Activated T-cell treated with anti-CD3 and anti-CD28 coated beads, Interleukin-2, amount 50 U/mL, for 4 hours (primary cell): Measurements from ENCODE around the gene TSHZ3. TPM values are rescaled to one million over a fixed set of nuclear protein-coding genes. Genes with fewer than 3 reads are reported as not detected.

Source experiments
- ATAC-seq, 2 donors: fragments of 200-7000 bp; cut with Tn5 transposase; one replicate each; pipeline ENCODE4 v1.10.0; 2021
- DNase-seq: peaks from one replicate; pipeline ENCODE4 v3.0.0-alpha.2; 2020
- H3K27me3 Mint-ChIP-seq: one replicate; pipeline ENCODE4 v1.8.0; 2021; ENCODE audit warnings: low read depth, mixed read lengths
- H3K36me3 Mint-ChIP-seq: one replicate; pipeline ENCODE4 v1.8.0; 2022; ENCODE audit warnings: mixed read lengths; ENCODE audit not compliant: insufficient read depth
- H3K4me1 Mint-ChIP-seq: one replicate; pipeline ENCODE4 v1.8.0; 2021; ENCODE audit warnings: low read depth, mixed read lengths
- H3K4me3 Mint-ChIP-seq: one replicate; pipeline ENCODE4 v1.8.0; 2021; ENCODE audit warnings: mild to moderate bottlenecking, moderate library complexity, mixed read lengths
- H3K9me3 Mint-ChIP-seq: one replicate; pipeline ENCODE4 v1.8.0; 2021; ENCODE audit warnings: mixed read lengths
- total RNA-seq, 3 donors: library from RNA; stranded (reverse); gene quantifications; one replicate each; pipeline ENCODE4 v1.2.1, GENCODE V29; 2021

The TSHZ3 gene
- total RNA-seq, 3 donors from 2014 or later: 0.25 to 0.95 (median 0.63) TPM

DNA sequence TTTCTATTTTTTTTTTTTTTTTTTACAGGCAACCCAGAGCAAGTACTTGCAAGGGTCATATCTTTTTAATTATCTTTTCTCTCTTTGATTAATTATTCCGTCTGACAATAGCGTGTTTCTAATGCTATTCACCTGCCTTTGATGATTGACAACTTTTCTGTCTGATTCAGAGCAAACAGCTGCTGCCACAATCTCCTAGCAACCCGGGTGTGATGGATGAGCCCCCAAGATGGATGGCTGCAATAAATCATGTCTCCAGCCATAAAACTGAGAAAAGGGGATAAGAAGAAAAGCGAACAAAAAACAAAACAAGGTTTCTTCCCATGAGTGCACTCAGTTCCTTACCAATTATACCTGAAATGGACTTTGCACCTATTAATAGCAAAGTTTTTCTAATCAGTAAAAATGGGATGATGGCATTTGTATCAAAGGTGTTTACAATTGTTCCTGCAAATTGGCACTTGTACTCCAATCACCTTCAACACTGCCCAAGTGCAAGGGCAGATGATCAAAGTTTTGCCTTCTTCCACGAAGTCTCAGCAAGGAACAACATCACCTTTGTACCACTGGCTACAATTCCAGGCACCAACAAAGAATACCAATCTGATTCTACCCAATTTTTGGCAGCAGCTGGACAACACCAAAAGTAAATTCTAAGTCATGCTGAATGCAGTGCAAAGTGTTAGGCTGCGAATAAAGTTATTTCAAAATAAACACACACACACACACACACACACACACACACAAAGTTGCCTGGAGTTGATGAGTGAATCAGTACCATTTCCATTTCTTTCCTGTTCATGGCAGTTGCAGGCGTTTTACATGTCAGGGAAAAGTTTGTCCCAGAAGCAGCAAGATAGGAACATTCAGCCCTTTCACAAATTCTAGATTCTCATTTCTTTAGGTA is 12.0 kb downstream of the TSHZ3 start:
- ATAC-seq: no peak
- H3K4me1 Mint-ChIP-seq: peaks cover 29% of the 10 kb centered on the region
- H3K9me3 Mint-ChIP-seq: no peaks in the 10 kb centered on the region
- H3K4me3 Mint-ChIP-seq: no peak overlapping the region
- peaks cover 2% of the 10 kb centered on the region for H3K36me3 Mint-ChIP-seq
- DNase-seq: no peak
- H3K27me3 Mint-ChIP-seq: peaks cover 2% of the 10 kb centered on the region

DNA sequence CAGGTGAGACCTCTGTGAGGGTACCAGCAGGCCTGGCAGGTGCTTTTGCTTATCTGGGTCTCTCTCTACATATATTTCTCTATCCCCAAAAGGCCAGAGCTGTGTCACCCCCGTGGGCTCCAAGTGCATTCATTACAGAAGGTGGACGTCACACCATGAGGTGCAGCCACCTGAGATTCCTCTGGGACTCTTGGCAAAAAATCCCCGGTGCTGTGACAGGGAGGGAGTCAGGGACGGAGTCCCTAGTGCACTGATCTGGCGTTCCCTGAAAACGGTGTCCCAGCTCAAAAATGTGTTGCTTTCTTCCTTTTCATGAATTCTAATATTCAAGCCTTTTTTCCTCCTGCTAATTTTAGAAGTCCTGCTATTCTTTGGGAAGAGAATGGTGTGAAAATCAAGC is 13.5 kb downstream of the TSHZ3 start:
- Mint-ChIP-seq H3K9me3 (no peaks in the 10 kb centered on the region), H3K4me1 (peaks cover 20% of the 10 kb centered on the region), H3K36me3 (peaks cover 2% of the 10 kb centered on the region), H3K27me3 (peaks cover 2% of the 10 kb centered on the region), H3K4me3 (no peak overlapping the region)
- ATAC-seq (no peak), DNase-seq (no peak)

DNA sequence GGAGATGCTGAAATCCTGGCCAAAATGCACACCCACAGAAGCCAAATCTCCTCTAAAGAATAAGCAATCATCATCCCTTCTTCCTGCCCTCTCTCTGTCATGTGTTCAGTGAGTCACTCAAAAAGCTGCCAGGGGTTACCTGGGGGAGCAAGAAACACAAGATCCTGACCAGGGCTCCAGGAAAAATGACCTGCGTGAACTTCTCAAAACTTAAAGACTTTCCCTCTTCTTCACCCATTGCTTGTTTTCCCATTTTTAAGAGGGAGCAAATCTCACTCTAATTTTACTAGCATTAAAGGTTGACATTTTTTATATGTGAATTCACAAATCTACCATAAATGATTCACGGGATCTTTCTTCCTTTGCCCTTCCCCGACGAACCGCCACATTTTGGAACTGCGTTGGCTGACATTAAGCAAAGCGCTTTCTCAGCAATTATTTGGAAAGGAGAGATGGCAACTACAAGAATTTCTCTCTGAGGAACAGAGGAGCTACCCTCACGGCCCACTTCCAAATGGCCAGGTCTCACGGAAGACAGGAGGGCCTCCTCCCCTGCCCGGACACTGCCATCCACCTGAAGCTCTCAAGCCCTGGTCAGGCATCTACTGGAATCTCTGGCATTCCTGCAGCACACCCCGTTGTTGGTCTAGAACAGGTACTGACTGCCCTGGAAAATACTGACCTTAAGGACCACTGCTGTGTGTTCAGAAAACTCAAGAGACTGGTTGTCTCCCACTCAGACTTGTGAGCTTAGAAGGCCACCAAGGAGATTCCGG is 14.2 kb downstream of the TSHZ3 start:
- H3K27me3 Mint-ChIP-seq: peaks cover 2% of the 10 kb centered on the region
- no peak for DNase-seq
- H3K4me1 Mint-ChIP-seq: peaks cover 14% of the 10 kb centered on the region
- no peak for ATAC-seq
- H3K36me3 Mint-ChIP-seq: peaks cover 2% of the 10 kb centered on the region
- H3K9me3 Mint-ChIP-seq: no peaks in the 10 kb centered on the region
- no peak overlapping the region for H3K4me3 Mint-ChIP-seq

DNA sequence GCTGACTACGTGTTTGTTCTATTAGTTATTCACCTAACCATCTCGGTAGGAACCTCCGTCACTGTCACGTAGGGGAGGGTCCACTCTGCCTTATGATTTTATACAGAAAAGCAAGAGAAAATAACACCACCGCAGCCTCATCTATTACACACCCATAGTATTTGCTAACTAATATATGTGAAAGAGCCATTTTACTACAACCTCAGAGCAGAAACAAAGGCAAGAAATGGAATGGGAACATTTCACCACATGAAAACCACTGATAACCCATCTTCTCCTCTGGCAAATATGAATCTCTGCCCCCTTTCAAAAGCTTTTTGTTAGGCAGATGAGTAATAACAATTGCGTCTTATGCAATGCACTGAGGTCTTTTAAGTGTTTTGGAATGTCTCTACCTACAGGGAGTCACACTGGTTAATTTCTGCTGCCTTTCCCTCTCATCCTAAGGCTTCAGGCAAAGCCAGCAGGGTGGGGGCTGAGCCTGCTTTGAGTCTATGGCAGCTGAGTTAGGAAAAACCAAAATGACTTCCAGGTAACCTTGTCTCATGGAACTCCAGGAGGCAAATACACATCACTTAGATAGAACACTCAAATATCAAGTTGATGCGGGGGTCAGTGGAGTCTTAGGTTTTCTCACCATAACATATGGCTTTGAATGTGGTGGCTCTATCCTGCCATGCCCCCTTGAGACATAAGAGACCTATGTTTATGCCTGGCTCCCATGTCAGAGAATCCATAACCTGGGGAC is 15.0 kb downstream of the TSHZ3 start:
- Mint-ChIP-seq H3K4me1 (peaks cover 7% of the 10 kb centered on the region), H3K36me3 (peaks cover 2% of the 10 kb centered on the region), H3K9me3 (no peaks in the 10 kb centered on the region), H3K27me3 (peaks cover 2% of the 10 kb centered on the region), H3K4me3 (no peak overlapping the region)
- DNase-seq (no peak), ATAC-seq (no peak)

DNA sequence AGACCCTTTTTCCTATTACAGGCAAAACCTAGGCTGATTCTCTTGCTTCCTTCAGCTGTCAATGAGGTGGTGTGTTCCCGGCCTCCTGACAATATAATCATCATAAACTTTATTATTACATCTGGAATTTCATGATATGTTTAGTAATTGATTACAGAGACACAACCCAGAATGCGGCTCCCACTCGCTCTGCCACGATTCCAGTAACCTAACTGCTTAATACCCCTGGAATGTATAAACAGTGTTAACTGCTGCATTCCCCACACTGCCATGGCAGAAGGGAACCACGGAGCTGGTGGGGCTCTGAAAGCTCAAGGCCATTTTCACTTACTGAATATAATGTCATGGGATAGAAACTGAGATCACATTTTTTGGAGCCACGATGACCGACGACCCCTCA is 17.1 kb downstream of the TSHZ3 start:
- Mint-ChIP-seq H3K9me3 (no peaks in the 10 kb centered on the region), H3K4me1 (peaks cover 2% of the 10 kb centered on the region), H3K36me3 (peaks cover 2% of the 10 kb centered on the region), H3K27me3 (peaks cover 2% of the 10 kb centered on the region), H3K4me3 (no peak overlapping the region)
- no peak for DNase-seq
- no peak for ATAC-seq

DNA sequence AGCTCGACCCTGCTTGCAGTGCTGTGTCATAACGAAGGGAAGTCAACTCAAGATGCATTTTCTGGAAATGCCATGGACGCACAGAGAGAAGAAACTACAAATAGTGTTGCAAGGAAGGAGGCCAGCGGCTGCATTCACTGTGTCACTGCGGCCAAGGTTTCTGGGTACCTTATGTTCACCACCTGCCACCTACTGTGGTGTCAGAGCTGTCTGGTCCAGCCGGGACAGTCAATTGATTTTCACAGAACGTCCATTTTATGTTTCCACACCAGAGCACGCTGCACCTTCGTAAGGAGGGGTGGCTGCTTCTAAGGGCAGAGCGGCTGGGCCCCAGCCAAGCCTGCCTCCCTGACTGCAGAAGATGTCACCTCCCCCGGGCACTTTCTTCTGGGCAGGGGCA is 17.7 kb downstream of the TSHZ3 start:
- Mint-ChIP-seq H3K4me1 (peaks cover 2% of the 10 kb centered on the region), H3K4me3 (no peak overlapping the region), H3K27me3 (peaks cover 2% of the 10 kb centered on the region), H3K36me3 (peaks cover 2% of the 10 kb centered on the region), H3K9me3 (no peaks in the 10 kb centered on the region)
- ATAC-seq (no peak), DNase-seq (no peak)

DNA sequence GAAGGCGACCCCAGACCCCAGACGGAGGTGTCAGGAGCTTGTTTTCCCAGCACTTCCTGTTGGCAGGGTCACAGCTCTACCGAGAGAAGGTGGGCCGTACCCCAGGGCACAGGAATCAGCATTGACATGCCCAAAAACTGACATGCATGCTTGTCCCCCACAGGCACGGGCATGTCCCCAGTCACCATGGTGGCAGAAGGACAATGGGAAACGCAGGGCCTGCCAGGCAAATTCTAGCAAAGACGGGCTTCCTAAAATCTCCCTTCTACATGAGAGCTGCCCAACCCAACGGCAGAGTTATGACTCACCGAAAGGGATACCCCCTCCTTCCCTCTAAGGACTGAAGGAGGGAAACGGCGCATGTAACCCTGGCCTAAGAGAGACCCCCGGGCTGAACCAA is 18.5 kb downstream of the TSHZ3 start:
- ATAC-seq (no peak), DNase-seq (no peak)
- H3K27me3 Mint-ChIP-seq: peaks cover 2% of the 10 kb centered on the region
- peaks cover 2% of the 10 kb centered on the region for H3K4me1 Mint-ChIP-seq
- H3K4me3 Mint-ChIP-seq: no peak overlapping the region
- H3K9me3 Mint-ChIP-seq: no peaks in the 10 kb centered on the region
- no peaks in the 10 kb centered on the region for H3K36me3 Mint-ChIP-seq

DNA sequence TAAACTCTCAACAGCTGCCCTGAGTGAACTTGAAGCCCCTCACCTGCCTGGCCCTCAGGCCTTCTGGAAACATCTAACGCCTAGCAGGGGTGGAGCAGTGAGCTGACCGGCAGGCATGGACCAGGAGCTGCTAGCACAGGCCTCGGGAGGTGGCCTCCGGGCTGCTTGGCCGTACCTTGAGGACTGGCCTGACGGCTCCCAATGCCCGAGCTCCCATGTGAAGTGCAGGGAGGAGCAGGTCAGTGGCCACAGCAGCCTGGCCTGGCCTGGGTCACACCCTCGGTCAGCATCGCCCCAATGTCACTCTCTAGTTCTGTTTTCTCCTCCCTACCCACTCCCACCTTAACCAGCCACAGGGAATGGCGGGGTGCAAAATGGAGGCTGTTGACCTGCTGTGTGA is 19.0 kb downstream of the TSHZ3 start:
- no peaks in the 10 kb centered on the region for H3K9me3 Mint-ChIP-seq
- H3K4me3 Mint-ChIP-seq: no peak overlapping the region
- peaks cover 2% of the 10 kb centered on the region for H3K27me3 Mint-ChIP-seq
- DNase-seq (no peak), ATAC-seq (no peak)
- no peaks in the 10 kb centered on the region for H3K36me3 Mint-ChIP-seq
- H3K4me1 Mint-ChIP-seq: peaks cover 2% of the 10 kb centered on the region

DNA sequence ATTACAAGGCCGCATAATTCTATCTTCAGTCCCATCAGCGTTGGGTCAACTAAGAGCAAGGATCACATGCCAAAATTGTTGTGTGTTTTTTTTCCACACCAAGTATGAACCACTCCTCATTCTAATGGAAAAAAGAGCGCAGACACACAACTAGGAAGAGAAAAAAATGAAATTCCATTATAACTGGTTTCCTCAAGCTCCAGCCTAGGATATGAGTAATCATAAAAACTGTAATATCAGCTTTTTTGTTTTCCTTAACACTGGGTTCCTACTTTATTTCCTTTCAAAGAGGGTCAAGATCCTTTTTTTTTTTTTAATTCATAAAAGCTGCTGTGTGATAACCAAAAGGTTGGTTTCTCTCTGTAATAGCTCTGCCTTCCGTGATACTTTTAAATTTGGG is 19.4 kb downstream of the TSHZ3 start:
- Mint-ChIP-seq H3K4me1 (peaks cover 2% of the 10 kb centered on the region), H3K27me3 (no peaks in the 10 kb centered on the region), H3K4me3 (no peak overlapping the region), H3K36me3 (no peaks in the 10 kb centered on the region), H3K9me3 (no peaks in the 10 kb centered on the region)
- DNase-seq: no peak
- no peak for ATAC-seq

DNA sequence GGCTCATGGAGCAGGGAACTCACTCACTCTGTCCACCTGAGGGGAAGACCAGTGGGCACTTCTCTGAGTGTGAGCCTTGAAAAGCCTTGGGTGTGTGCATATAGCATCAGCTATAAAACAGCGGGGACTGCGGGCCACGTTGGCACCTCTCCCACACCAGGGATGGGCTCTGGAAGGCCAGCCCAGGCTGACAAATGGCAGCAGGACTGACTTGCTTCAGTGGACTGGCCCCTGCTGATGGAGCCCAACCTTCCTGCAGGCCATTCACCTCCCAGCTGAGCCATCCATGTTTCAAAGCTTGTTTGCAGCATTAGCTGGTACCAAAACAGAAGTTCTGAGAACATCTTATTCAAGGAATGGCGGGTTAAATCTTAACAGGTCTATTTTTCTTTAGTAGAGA is 21.0 kb downstream of the TSHZ3 start:
- H3K27me3 Mint-ChIP-seq: no peaks in the 10 kb centered on the region
- H3K4me1 Mint-ChIP-seq: peaks cover 2% of the 10 kb centered on the region
- ATAC-seq (no peak), DNase-seq (no peak)
- H3K9me3 Mint-ChIP-seq: no peaks in the 10 kb centered on the region
- H3K4me3 Mint-ChIP-seq: no peak overlapping the region
- H3K36me3 Mint-ChIP-seq: no peaks in the 10 kb centered on the region

DNA sequence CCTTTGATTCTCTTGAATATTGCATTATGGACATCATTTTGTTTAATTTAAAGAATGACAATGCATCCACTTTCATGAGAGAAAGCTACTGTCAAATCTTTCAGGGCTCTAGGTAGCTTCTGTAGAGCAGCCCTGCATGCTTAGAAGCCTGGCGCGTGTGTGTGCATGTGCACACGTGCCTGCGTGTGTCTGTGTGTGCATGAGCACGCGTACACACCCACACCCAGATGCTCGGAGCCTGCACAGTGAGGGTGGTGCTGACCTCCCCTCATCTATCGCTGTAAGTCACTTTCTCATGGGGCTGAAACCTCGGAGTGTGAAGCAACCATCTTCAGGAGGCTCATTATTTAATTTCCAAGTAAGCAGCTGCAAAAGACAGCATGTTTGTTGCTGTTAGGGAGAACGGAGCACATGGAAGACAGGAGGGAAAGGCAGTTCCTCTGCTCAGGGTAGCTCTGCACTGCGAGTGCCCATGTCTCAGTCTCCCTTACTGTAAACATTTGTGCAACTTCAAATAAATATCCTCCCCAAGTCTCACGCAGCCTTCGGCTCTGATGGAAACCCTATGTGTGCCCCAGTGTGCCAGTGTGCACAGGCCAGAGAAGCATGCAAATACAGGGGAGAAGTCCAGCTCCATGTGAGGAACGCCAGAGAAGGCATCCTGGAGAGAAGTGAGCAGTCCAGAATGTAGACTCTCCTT is 22.8 kb downstream of the TSHZ3 start:
- ATAC-seq (no peak), DNase-seq (no peak)
- Mint-ChIP-seq H3K36me3 (no peaks in the 10 kb centered on the region), H3K9me3 (no peaks in the 10 kb centered on the region), H3K27me3 (no peaks in the 10 kb centered on the region), H3K4me3 (no peak overlapping the region), H3K4me1 (peaks cover 2% of the 10 kb centered on the region)

DNA sequence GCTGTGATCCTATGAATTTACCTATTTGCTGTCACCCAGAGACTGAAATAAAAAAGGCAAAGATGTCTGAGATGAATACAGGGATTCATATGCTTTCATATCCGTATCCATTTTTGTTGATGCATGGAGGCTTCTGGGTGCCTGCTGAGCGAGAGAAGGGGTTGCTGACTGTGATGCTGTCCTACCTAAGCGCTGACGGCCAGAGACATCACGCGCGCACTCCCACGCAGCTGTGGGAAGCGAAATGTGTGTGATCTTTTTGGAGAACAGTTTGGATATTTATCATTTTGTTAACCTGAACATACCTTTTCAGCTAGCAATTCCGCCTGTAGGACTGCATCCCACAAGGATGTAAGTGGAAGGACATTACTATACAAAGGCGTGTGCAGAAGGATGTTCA is 23.9 kb downstream of the TSHZ3 start:
- H3K27me3 Mint-ChIP-seq: no peaks in the 10 kb centered on the region
- ATAC-seq: no peak

DNA sequence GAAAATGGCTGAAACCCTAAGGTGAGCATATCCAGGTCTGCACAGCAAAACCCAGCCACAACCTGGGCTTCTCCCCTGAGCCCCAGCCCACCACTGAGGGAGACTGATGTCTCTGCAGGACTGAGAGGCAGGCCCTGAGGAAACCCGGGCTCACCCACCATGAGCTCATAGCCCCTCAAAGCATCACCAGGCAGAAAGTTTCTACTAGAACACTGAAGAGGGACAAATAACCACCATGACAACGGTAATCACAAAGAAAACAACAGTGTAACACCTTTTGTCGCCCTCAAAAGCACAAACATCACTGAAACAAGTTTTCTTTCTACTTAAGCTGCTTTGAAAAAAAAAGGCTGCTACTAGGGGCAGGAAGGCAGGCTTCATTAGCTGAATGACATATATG is 29.8 kb downstream of the TSHZ3 start:
- no peak for DNase-seq
- no peak for ATAC-seq
- Mint-ChIP-seq H3K9me3 (no peaks in the 10 kb centered on the region), H3K4me1 (no peaks in the 10 kb centered on the region), H3K27me3 (peaks cover 2% of the 10 kb centered on the region), H3K4me3 (no peak overlapping the region), H3K36me3 (no peaks in the 10 kb centered on the region)

More for the DNA sequence above, 23.9 kb downstream of the TSHZ3 start:
- Mint-ChIP-seq H3K9me3 (no peaks in the 10 kb centered on the region), H3K4me3 (no peak overlapping the region), H3K36me3 (no peaks in the 10 kb centered on the region), H3K4me1 (peaks cover 2% of the 10 kb centered on the region)
- DNase-seq: no peak
